ELF-1 (cell line): Measurements from ENCODE around the gene MAP4K1.

Source experiments
- DNase-seq: peaks from one replicate; pipeline ENCODE4 v3.0.0-alpha.2; 2016; ENCODE audit warnings: low read depth, low spot score

MAP4K1 gene

GRCh38 chr19:38650911-38651584 lies 33.3 kb upstream of the MAP4K1 start:
- no peak for DNase-seq

GRCh38 chr19:38650172-38650775 lies 32.5 kb upstream of the MAP4K1 start:
- DNase-seq = no peak

- DNase-seq = no peak
Measured at GRCh38 chr19:38649305-38650171, 31.8 kb upstream of the MAP4K1 start.

- DNase-seq = no peak
Measured at GRCh38 chr19:38648769-38649304, 31.1 kb upstream of the MAP4K1 start.

GRCh38 chr19:38647966-38648768 lies 30.4 kb upstream of the MAP4K1 start:
- no peak for DNase-seq

GRCh38 chr19:38647368-38647965 lies 29.7 kb upstream of the MAP4K1 start, which contains the start of gene ACTN4:
ACTN4 (plus strand) TSS chr19:38647649; CDS start chr19:38647746, 97 bp downstream.
- DNase-seq = peak; percentile 99

- peak; percentile 51 for DNase-seq
Measured at GRCh38 chr19:38644719-38645118, 27.0 kb upstream of the MAP4K1 start.

GRCh38 chr19:38642176-38642575 lies 24.4 kb upstream of the MAP4K1 start:
- peak; percentile 96 for DNase-seq

GRCh38 chr19:38640368-38640767 lies 22.6 kb upstream of the MAP4K1 start:
- peak; percentile 87 for DNase-seq

- peak; percentile 36 for DNase-seq
Measured at GRCh38 chr19:38639679-38640078, 21.9 kb upstream of the MAP4K1 start.

- peak; percentile 87 for DNase-seq
Measured at GRCh38 chr19:38638461-38638860, 20.7 kb upstream of the MAP4K1 start.

GRCh38 chr19:38635483-38636399 lies 18.0 kb upstream of the MAP4K1 start:
- no peak for DNase-seq

GRCh38 chr19:38634757-38635482 lies 17.2 kb upstream of the MAP4K1 start:
- DNase-seq = peak; percentile 89

- DNase-seq = no peak
Measured at GRCh38 chr19:38632476-38633213, 14.9 kb upstream of the MAP4K1 start.

- DNase-seq = peak; percentile 32
Measured at GRCh38 chr19:38631811-38632475, 14.2 kb upstream of the MAP4K1 start.

- peak; percentile 52 for DNase-seq
Measured at GRCh38 chr19:38631301-38631700, 13.5 kb upstream of the MAP4K1 start.

GRCh38 chr19:38629568-38629967 lies 11.8 kb upstream of the MAP4K1 start:
- no peak for DNase-seq

- no peak for DNase-seq
Measured at GRCh38 chr19:38626401-38626800, 8.6 kb upstream of the MAP4K1 start.
